Pons (tissue), 1 donor: Measurements from ENCODE around the gene SLC6A6.
A peak's percentile ranks its signal among the peaks of the same experiment; 100 is the strongest.

ENCODE experiments used
- DNase-seq: peaks from one replicate; pipeline ENCODE4 v3.0.0-alpha.2; 2016; ENCODE audit warnings: low spot score

SLC6A6 gene

DNA sequence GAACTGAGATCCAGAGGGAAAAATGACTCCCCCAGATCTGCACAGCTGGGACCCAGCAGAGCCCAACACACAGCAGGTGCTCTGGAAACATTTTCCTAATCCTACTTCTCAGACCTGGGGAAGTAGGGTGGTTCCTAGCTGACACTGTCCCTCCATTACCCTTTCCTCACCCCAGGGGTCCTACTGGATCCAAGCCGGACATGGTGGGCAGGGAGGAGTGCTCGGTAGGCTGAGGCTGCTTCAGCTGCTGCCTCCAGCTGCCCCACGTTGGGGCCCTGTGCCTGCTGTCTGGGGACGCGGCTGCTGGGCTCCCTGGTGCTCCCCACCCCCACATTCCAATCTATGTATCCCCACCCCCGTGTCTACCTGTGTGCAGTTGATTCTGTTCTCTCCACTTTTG, 29.8 kb upstream of the SLC6A6 start:
- no peak for DNase-seq

DNA sequence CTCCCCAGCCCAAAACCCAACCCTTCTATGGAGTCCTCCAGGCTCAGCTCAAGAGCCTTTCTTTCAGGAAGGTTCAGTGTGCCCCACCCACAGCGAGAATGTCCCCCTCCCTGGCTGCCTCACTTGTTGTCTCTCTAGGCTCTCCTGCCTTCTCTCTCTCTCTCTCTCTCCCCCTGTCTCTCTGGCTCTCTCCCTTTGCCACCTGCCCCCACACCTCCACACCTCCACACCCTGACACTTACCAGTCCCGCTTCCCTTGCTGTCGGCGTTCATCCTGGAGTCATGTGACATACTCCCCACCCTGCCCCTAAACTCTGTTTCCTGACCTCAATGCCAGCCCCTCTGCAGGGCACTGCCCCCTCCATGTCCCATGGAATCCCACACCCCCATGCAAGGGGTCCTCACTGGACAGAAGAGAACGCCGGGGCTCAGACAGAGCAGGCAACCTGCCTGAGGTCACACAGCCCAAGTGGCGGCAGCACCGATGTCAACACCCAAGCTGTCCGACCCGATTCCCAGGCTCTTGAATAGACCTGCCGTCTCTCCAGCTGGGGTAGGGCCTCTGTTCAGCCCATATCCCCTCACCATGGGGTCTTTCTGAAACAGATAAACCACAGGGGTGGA, 28.5 kb upstream of the SLC6A6 start:
- DNase-seq = no peak

DNA sequence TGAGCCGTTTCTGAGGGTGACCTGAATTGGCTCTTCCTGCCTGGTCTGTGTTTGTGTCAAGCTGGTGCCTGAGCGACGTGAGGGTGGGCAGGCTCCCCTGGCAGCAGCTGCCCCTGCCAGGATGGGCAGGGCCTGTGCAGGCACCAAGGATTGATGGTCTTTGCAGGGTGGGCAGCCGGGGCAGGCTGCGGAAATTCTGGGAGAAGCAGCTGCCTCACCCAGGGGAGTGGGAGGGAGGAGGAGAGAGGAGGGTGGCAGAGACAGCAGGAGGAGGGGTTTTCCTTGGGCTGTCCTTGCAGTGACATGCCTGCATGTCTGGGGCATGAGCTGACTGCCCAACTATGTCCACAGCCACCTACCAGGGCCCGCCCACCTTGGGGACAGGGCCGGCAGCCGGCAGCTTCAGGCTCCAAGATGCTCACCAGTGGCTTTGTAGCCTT, 27.9 kb upstream of the SLC6A6 start:
- DNase-seq = no peak

DNA sequence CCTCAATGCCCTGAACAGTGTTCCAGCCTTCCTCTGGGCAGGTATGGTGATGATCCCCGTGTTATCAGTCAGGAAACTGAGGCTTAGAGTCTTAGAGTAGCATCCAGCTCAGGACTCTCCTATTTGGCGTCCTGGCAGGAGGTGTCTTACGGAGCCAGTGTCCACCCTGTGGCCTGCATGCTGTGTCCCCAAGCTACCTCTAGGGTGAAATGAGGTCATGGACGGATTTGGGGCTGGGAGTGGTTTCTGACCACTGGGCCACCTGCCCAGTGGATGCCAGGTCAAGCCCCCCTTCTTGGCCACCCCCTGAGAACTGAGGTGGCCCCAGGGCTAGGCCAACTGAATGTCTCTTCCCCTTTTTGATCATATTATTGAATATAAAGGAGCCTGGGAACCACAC, 27.2 kb upstream of the SLC6A6 start:
- no peak for DNase-seq

DNA sequence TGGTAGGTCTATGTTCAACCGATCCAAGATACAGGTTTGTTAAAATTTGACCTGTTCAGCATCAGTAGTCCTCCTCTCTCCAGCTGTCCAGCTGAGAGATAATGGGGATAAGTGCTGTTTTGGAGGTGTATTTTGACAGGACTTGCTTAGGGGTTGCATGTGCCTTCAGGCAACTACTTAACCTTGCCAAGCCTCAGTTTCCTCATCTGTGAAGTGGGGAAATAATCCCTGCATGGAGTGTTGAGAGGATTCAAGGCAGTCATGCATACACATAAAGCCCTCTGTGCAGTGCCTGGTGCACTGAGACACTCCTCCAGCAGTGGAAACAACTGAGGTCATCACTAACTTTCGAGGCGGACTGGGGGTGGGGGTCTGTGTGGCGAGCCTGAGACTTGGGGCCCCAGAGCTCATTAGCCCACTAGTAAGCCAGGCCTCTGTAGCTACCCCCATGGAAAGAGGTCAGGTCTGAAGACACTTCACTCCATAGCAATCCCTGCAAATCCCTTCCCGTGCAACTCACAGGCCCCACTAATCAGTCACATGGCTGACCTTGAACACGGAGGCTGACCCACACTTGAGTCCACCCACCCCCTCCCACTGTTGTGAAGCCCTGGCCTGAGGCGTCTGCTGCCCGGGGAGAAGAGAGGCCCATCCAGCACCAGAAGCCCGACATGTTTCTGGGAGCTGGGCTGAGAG, 25.9 kb upstream of the SLC6A6 start:
- no peak for DNase-seq

DNA sequence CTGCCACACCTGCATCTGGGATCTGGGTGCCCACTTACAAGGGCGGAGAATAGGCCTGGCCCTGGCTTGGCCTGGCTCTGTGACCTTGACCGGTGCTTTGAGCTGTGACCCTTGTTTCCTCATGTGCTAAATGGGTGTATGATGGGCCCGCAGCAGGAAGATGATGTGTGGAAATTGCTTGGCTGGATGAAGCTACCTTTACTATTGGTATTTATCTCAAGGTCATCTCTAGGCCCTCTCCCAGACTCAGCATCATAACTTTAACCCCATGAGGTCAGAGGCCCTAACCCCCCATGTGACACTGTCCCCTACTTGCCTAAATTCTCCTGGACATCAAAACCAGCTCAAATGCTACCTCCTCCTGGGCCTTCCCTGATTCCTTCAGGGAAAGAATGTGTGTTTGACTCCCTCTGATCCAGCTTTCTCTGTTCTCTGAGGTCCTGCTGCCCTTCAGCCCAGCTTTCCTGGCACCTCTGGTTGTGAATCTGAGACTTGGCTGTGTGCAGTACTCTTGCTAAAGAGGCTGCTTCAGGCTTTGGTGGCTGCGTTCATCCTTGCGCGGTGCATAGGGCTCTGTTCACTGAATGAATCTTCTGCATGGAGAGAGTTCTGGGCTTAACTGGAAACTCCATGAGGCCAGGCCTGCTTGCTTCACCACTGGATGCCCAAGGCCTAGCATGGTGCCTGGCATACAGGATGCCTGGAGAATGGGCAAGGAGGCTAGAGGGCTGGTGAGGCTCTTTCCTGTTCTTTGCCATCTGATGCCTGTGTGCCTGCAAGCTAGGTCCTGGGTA, 25.2 kb upstream of the SLC6A6 start:
- no peak for DNase-seq

DNA sequence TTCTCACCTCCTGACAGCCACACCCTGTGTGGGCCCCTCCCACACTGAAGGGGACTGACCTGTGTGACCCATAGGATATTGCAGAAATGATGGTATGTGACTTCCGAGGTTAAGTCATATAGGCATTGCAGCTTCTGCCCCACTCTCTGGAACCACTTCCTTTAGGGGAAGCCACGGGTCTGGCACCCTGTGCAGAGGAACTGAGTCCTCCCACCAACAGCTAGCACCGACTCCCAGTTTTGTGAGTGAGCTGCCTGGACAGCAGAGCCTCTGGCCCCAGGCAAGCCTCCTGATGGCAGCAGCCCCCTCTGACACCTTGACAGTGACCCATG, 24.6 kb upstream of the SLC6A6 start:
- DNase-seq = peak; percentile 16

DNA sequence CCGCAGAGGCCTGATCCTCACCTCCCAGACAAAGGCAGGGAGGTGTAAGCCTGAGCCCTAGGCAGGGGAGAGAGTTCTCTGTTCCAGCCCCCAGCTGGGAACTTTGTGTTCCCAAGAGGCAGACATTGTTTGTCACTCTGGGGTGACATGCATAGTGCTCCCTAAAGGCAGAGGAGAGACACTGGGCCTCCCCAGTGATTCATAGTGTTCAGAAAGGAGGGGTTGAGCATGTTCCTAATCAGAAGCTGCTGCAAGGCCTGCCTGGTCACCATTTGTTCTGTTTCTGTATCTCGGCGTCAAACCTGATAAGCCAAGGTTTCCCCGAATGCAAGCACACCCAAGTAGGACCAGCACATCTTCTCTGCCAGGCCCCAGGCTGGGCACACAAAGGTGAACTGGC, 24.0 kb upstream of the SLC6A6 start:
- no peak for DNase-seq

DNA sequence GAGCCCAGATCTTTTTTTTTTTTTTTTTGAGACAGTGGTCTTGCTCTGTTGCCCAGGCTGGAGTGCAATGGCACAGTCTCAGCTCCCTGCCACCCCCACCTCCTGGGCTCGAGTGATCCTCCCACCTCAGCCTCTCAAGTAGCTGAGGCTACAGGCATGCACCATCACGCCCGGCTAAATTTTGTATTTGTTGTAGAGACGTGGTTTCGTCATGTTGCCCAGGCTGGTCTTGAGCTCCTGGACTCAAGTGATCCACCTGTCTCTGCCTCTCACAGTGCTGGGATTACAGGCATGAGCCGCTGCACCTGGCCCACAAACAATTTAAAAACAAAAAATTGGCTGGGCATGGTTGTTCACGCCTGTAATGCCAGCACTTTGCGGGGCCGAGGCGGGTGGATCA, 22.6 kb upstream of the SLC6A6 start:
- no peak for DNase-seq

DNA sequence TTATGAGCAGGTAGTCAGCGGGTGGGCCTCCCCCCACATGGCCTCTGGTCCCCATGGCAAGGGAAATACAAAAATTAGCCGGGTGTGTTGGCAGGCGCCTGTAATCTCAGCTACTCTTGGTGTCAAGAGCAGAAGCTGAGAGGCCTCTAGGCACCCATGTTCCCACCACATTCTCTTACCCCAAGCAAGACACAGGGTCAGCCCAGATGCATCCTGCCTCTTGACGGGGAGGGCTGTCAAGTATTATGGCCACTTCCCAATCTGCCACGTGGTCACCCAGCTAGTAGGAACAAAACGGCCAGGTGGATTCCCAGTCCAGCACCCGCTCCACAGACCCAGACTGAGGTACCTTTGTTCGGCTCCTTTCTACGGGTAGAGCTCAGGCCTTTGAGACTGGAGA, 16.2 kb upstream of the SLC6A6 start:
- no peak for DNase-seq

DNA sequence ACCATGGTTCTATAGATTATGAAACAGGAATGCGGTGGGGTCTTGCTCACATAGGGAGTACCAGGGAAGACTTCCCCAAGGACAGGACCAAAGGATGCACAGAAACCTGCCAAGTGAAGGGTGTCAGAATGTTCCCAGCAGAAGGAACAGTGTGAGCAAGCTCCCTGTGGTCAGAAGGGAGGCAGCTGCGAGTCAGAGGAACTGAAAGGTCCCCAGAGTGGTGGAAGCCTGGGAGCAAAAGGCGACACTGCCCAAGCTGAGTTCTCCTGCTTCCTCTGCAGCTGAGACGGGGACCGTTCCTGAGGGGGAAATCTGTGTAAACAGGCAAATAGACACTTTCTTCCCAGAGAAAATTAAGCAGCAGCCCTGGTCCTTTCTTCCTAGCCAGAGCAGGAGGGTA, 14.2 kb upstream of the SLC6A6 start:
- no peak for DNase-seq

DNA sequence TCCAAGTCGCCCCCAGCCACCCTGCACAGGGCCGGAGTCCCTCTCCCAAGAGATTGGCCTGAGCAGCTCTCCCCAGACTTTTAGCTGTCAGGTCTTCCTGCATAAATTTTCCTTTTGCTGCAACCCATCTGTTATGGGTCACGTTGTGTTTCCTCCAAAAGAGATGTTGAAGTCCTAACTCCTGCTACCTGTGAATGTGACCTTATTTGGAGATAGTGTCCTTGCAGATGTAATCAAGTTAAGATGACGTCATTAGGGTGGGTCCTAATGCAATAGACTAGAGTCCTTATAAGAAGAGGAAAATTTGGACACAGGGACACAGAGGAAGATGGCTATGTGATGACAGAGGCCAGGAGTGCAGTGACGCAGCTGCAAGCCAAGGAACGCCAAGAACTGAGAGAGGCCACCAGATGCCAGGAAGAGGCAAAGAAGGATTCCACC, 13.2 kb upstream of the SLC6A6 start:
- no peak for DNase-seq

DNA sequence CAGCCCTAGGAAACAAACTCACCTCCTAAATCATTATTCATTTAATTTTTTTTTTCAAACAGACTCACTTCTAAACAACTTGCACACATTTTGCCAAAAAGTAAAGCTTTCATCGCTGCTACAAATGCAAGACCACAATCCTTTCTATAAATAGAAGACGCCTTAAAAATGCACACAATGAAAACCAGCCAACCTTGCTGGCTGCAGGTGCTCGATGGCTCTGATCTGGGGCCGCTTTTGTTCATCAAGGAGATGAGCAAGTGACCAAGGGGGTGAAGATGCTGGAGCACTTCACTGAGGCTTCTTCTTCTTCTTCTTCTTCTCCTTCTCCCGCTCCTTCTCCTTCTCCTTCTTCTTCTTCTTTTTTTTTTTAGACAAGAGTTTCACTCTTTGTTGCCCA, 12.7 kb upstream of the SLC6A6 start:
- DNase-seq = no peak

DNA sequence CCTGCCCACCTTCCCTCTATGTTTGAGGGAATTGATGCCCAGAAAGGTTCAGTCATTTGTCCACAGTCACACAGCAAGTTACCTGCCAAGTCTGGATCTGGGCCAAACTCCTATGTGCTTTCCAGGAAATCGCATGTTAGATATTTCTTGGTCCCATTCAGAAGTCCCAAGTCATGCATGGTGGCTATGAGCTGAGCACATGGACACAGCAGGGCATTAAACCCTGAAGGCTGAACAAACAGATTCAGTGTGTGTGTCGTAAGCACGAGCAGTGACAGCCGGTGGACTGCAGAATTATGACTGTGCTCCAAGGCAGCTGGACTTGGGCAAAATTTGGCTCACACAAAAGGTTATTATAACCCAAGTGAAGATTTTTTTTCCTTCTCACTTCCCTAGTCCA, 11.4 kb upstream of the SLC6A6 start:
- DNase-seq = peak; percentile 64

DNA sequence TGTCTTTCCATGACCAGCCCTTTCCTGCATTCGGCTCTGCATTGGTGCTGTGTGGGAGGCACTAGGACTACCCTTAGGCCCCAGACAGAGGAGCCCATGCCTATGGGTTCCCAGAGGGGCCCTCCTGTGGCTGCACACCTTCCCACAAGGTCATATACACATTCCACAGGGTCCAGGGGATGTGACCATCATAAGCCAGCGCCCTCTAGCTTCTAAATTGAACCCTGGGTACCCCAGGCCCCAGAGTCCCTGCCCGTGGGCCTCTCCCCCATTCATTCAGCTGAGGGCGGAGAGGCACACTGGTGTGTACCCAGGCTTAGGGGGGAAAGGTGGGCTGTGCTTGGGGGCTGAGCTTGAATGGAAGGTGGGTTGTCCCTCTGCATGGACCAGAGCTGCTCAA, 10.2 kb upstream of the SLC6A6 start:
- no peak for DNase-seq

DNA sequence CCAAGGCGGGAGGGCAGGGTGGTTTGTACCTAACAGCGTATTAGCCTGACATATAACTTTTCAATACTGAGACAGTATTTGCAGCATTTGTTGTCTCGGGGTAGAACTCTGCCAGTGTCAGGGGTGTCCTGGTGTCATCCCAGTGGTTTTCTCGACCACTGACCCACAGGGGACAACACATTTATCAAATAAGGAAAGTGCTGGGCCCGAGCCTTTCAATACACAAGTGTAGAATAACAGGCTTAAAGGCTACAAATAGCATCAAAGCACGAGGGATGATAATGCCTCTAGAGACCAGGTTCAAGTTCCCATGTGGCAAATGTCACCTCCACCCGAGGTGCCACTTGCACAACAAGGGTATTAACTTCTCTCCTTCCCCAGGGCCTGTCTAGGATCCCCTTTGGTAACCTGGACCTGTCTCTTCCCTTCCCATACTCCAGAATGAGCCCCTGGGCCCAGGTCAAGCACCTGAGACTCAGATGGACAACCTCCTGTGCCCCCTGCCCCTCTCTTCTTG, 9.5 kb upstream of the SLC6A6 start:
- DNase-seq = no peak

DNA sequence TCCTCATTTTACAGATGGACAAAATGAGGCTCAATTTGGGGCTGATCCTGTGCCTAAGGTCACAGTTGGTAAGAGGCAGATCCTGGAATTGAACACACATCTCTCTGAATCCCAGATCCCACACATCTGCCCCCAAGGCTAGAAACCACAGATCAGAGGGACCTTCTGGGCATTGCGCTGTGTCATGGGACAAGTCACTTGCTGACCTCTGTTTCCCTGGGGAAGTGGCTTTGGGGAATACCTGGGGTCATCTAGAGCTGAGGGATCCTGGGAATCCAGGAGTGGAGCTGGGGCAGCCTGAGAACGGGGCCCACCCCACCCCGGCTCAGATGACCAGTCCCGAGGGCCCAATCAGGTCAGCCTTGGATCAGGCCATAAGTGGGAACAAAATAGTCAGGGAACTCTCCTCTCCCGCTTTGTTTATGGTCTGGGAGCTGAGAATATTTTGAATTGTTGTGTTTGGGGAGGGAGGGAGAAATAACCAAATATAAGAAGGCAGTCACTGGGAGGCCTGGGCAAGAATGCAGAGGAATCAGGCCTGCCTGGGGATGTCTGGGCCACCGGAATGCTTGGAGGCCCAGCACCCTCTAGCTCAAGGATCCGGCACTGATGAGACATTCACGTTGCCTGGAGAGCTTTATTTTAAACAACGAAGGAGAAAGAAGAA, 8.8 kb upstream of the SLC6A6 start:
- DNase-seq = no peak

DNA sequence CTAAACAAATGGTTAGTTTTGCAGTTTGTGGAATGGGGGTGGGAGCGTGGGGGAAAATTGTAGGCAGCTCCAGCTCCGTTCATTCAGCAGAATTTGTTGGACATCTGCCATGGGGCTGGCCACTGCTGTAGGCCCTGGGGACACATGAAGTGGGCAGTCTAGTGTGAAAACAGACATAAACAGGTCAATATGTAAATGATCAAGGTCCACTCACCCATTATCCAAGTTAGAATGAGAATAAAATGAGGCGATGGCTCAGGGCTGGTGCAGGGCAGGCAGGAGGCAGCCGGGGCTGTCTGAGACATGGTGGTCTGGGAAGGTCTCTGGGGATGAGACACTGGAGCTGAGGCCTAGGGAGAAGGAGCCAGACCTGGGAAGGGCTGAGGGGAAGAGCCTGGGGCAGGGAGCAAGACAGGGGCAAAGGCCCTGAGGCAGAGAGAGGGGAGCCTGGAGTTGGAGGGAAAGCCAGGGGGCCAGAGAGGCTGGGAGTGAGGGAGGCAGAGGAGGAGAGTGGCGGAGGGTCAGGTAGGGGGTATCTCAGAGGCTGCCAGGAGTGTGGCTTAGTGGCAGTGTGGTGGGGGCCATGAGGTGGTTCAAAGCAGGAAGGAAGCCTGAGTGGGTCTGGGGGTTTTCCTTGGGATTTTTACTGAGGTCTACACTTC, 6.2 kb upstream of the SLC6A6 start:
- no peak for DNase-seq

DNA sequence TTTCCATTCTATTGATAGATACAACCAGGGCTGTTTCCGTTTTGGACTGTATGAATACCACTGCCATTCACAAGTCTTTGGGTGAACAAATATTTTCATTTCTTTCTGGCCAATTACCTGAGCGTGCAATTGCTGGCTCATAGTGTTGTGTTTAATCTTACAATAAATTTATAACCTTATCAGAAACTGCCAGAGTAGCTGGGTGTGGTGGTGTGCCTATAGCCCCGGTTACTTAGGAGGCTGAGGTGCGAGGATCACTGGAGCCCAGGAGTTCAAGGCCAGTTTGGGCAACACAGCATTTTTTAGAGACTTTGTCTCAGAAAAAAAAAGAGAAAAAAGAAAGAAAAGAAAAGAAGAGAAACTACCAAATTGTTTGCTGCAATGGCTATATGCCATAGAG, 5.4 kb upstream of the SLC6A6 start:
- no peak for DNase-seq

DNA sequence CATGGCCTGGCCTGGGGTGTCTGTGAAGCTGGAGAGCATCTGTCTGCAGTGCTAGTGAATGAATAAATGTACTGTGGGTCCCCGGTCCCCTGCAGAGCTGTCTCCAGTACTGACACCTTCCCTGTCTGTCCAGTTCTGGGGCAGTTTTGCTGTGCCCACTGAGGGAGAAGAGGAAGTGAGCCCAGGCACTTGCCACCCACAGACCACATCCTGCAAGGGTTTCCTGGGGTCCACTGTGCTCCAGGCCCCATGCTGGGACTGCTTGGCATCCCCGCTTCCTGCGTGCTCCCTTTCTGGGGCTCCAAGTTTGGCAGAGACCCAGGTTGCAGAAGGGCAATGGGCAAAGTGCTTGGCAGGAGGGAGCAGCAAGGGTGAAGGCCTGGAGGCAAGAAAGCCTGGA, 4.9 kb upstream of the SLC6A6 start:
- DNase-seq = peak; percentile 52

DNA sequence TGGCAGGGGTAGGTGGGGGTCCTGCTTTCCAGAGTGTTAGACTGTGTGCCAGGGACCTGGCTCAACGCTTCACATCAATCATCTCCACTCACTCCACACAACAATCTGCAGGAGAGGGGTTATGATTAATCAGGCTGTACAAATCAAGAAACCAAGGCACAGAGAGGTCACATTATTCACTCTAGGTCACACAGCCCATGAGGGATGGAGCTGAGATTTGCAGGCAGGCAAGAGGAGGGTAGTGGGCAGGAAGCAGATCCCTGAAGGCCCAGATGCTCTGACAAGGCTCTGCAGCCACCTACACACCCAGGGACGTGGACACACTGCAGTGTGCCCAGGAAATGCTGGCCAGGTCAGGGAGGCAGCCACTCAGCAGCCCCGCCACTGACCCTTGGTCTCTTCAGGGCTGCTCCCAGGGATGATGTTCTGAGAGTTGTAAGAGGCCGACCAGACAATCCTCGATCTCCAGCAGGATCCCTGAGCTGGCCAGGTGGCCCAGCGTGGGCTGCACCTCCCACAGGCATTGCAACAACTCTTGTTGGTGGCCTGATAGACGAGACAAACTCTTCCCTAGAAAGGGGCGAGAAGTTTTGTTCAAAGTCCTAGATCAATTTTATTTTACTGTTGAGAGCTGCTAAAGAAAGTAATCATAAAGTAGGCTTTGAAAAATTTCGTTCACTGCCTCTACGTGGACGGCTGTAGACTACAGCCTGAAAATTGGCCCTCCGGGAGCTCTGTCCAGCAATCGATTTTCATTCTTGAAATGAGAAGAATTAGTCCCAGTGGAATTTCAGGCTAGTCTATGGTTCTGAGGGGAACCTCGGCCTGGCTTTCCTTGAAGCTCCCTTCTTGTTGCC, 4.2 kb upstream of the SLC6A6 start:
- no peak for DNase-seq
